HS-27A (cell line): ENCODE measurements around the gene HCN1.
"Not testable (repeated sequence)": the region's sequence is repeated elsewhere in the genome, so short reads cannot be mapped to it uniquely, and the experiment has no call there.

Experiments used
- DNase-seq: peaks from one replicate; pipeline ENCODE4 v3.0.0-alpha.2; 2012; ENCODE audit warnings: low read depth, missing footprints

HCN1 gene

DNA sequence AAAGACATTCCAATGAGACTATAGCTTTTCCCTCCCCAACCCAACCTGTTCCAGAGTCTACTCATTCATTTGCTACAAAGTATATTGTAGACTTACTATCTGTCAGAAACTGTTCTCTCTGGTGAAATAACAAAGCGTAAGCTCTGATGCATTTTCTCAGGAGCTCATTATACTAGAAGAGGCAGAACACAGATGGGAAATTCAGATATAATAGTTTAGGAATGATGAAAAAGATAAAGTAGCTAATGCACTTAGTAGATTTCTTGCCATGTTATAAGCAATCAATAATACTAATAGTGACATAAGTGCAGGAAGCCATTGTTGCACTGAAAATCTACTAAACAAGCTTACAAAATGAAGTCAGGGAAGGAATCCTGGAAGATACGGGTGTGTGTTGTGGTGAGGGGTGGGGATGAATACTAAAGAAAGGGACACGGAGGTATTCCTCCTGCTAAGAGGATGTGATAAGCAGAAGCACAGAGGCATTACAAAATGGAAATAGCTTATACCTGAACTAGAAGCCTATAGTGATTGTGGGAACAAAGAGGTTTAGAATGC, 78.2 kb downstream of the HCN1 start:
- no peak for DNase-seq

- no peak for DNase-seq
Observed at GRCh38 chr5:45609661-45610060, 86.5 kb downstream of the HCN1 start.

GRCh38 chr5:45604092-45604491, 92.1 kb downstream of the HCN1 start:
- no peak for DNase-seq

DNA sequence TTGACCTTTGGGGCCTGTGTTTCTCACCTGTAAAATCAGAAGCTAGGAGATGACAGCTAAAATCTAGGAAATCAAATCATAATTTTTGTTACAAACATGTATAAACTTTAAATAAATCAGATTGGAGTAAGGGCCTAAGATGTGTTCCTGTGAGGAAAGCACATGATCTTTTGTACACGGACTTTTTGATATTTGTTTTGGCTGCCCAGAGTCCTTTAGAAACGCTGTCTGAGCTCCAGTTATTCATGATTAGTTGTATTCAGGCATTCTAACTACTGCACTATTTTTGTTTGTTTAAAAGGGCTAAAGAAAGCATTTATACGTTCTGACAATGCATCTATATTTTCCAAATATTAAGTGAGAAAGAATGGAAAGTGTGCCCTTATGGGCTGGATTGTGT, 94.8 kb downstream of the HCN1 start:
- no peak for DNase-seq

GRCh38 chr5:45596320-45596719, 99.9 kb downstream of the HCN1 start:
- DNase-seq: no peak

DNA sequence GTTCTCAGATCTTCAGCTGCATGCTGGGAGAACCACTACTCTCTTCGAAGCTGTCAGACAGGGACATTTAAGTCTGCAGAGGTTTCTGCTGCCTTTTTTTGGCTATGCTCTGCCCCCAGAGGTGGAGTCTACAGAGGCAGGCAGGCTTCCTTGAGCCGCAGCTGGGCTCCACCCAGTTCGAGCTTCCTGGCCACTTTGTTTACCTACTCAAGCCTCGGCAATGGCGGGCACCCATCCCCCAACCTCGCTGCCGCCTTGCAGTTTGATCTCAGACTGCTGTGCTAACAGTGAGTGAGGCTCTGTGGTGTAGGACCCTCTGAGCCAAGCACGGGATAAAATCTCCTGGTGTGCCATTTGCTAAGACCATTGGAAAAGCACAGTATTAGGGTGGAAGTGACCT, 110.2 kb downstream of the HCN1 start:
- not testable (repeated sequence) for DNase-seq

- DNase-seq: no peak
Observed at GRCh38 chr5:45578270-45578669, 117.9 kb downstream of the HCN1 start.

GRCh38 chr5:45568813-45569212, 127.4 kb downstream of the HCN1 start:
- no peak for DNase-seq

DNA sequence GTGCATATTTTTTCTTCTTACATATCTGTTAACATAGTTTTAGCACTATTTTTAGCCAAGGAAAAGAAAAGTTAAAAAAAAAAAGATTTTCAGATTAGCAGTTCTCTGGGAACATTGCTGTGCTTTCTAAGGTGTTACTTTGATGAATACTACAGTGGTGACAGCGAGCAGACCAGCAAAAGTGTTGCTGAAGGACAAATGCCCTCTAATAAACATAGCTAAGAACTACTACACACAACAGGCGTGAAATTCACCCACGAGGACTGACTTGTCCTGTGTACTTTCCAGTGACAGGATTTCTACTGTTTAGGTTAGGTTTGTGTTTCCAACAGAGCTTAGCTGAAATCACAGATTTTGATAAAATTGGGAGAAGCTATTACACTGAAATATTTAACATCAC, 153.8 kb downstream of the HCN1 start:
- DNase-seq: no peak

DNA sequence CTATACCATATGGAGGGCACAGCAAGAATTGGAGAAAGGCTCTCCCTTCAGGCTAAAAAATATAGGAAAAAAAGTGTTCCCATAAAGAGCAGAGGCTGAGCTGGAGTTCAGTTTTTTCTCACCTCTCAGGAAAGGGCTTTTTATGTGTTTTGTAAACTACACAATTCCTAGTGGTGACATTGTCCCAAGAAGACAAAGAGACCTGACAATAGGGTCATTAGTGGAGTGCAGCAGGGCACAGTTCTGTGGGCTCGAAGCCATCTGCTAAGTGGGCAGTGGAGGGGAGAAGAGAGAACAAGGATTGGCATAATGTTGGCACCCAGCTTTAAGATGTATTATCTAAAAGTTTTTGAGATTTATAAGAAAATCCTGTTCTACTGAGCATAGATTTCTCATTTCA, 162.5 kb downstream of the HCN1 start:
- no peak for DNase-seq

- no peak for DNase-seq
Observed at GRCh38 chr5:45532826-45533624, 163.2 kb downstream of the HCN1 start.

DNA sequence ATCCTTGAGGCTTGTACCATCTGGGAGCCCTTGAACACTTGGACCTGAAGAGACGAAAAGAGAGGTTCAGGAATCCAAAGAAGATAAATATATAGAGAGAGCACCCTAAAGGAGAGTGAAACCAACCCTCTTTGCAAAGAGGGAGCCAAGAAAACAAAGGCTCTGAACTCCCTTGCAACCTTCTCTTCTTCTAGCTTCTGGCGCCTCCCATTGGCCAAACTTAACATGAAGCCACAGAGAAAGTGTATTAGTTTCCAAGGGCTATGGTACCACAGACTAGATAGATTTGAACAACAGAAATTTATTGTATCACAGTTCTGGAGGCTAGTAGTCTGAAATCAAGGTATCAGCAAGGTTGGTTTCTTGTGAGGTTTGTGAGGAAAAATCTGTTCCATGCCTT, 175.1 kb downstream of the HCN1 start:
- peak; percentile 29 for DNase-seq

DNA sequence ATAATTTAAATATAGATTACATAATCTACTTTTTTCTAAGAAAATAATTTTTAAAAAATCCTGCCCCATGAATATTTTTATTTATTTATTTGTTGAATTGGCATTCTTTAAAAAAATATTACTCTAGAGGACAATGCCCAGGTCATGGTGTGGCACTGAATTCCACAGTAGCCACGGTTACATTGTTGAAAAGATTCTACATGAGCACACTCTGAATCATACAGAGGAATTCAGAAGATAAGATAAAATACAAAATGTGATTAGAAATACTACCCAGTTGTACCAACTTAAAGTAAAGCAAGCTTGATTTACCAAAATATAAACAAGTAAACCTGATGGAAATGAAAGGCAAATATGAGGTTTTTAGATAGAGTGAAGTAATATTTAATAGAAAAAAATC, 183.7 kb downstream of the HCN1 start:
- no peak for DNase-seq

- DNase-seq: no peak
Observed at GRCh38 chr5:45509371-45509770, 186.8 kb downstream of the HCN1 start.

DNA sequence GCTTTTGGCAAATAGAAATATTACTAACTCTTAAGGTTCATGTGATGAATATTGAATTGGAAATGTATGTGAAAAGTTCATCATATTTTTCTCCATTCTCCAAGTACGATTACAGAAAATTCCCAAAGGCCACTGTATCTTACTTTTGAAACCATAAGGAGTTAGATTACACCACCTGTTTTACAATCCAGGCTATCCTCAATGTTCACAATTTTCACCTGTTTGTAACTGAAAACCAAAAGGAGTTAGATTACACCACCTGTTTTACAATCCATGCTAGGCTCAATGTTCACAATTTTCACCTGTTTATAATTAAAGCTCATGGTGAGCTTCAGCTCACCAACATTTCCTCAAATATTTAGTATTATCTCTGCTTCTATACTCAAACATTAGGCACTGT, 188.0 kb downstream of the HCN1 start:
- no peak for DNase-seq

DNA sequence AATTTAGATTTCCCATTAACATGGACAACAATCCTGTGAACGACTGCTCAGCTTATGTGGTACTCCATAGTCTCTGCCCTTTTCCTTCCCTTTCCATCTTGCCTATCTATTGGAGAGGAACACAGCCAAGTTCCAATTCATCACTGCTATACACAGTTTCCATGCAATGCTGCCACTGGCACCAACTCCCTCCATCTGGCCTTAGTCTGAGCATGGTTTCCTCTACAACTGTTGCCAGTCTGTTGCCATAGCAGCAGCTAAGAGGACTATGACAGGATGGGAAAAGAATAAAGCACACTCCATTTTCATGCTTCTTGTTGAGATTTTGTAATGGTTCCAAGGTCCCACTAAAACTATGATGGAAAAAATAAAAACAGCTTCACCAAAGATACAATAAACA, 189.0 kb downstream of the HCN1 start:
- no peak for DNase-seq

- DNase-seq: not testable (repeated sequence)
Observed at GRCh38 chr5:45499006-45499405, 197.2 kb downstream of the HCN1 start.

GRCh38 chr5:45491368-45491767, 204.8 kb downstream of the HCN1 start:
- DNase-seq: no peak

- no peak for DNase-seq
Observed at GRCh38 chr5:45484781-45485180, 211.4 kb downstream of the HCN1 start.

GRCh38 chr5:45454114-45454513, 242.1 kb downstream of the HCN1 start:
- DNase-seq: no peak

- DNase-seq: not testable (repeated sequence)
Observed at GRCh38 chr5:45444856-45445255, 251.3 kb downstream of the HCN1 start.

DNA sequence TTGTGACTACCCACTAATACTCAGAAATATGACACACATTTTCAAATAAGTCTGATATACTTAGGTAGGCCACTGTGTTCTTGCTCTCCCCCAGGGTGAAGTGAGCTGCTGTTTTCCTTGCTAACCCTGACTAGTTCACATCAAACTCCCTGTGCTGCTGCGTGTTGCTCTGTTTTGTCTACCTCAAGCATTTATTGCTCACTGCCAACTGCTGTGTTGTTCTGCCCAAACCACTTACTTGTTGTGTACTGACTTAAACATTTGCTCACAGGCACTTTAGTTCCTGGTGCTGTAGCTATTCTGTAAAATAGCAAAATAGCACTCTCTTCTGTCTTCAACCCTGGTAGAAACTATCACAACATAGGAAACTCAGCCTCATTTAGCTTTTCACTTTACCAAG, 255.7 kb downstream of the HCN1 start:
- no peak for DNase-seq

GRCh38 chr5:45437752-45438151, 258.4 kb downstream of the HCN1 start:
- DNase-seq: no peak
